ENCODE measurements around the gene TMEM174. TPM values are rescaled to one million over a fixed set of nuclear protein-coding genes. Genes with fewer than 3 reads are reported as not detected.

The TMEM174 gene
- total RNA-seq, 1 donor from 2014 or later: not detected

DNA sequence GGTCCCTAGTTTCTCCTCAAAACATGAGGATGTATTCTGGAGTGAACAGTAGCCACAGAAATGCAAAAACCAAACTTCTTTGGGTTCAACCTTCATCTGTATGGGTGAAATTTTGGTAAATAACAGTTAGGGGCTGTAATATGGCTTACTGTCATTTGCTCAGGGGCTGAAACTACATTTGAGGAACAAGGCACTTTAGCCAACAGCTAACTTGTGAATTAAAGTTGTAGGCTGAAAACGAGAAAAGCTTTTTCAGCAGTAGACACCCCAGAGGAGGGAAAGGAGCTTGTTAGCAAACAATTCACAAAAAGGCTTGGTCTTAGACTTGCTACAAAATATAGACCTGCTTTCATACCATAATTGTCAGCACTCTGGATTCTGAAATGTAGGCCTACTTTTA lies 46.0 kb upstream of the TMEM174 start:
- Histone ChIP-seq H3K27ac (no peak overlapping the region), H3F3A (ENCODE audit: low read depth) (no peaks in the 10 kb centered on the region), H4K20me1 (ENCODE audit: low read depth) (no peaks in the 10 kb centered on the region), H3K36me3 (no peaks in the 10 kb centered on the region), H3K9me3 (ENCODE audit: low read depth) (no peaks in the 10 kb centered on the region), H3K4me2 (no peak overlapping the region), H3K4me3 (no peak overlapping the region), H2AFZ (replicated peaks) (no peak overlapping the region), H3K9ac (no peak overlapping the region), H3K27me3 (peaks cover 29% of the 10 kb centered on the region), H3K4me1 (no peaks in the 10 kb centered on the region), H3K79me2 (ENCODE audit: low read depth) (no peaks in the 10 kb centered on the region)
- no peak for DNase-seq (ENCODE audit: low spot score)
- Mint-ChIP-seq H3K9me3 (no peaks in the 10 kb centered on the region), H3K36me3 (no peaks in the 10 kb centered on the region), H3K27me3 (ENCODE audit: insufficient read depth, low read depth) (peaks cover 7% of the 10 kb centered on the region), H3K27ac (no peak overlapping the region), H3K4me3 (no peak overlapping the region), H3K4me1 (no peaks in the 10 kb centered on the region)
- TF ChIP-seq EZH2 (IDR thresholded peaks at IDR 0.05): no peak
- TF ChIP-seq EZH2phosphoT487 (IDR thresholded peaks at IDR 0.05): no peak
- TF ChIP-seq, protein P1, sequence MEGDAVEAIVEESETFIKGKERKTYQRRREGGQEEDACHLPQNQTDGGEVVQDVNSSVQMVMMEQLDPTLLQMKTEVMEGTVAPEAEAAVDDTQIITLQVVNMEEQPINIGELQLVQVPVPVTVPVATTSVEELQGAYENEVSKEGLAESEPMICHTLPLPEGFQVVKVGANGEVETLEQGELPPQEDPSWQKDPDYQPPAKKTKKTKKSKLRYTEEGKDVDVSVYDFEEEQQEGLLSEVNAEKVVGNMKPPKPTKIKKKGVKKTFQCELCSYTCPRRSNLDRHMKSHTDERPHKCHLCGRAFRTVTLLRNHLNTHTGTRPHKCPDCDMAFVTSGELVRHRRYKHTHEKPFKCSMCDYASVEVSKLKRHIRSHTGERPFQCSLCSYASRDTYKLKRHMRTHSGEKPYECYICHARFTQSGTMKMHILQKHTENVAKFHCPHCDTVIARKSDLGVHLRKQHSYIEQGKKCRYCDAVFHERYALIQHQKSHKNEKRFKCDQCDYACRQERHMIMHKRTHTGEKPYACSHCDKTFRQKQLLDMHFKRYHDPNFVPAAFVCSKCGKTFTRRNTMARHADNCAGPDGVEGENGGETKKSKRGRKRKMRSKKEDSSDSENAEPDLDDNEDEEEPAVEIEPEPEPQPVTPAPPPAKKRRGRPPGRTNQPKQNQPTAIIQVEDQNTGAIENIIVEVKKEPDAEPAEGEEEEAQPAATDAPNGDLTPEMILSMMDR (IDR thresholded peaks at IDR 0.05): no peak

DNA sequence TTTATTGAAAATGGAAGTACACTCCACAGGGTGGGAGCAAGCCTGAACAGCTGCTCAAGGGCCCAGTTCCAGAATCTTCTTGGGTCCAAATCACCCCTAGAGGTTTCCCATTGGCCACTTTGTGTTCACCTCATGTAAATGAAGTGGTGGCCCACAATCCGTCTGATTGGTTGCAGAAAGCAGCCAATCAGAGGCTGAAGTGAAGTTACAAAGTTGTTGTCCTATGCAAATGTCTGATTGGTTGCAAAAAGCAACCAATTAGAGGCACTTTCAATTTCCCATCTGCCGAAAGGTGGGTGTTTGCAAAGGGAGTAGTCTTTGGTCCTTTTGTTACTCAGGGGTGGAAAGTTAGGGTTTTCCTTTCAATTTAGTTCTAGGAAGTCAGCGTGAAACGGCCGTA lies 43.9 kb upstream of the TMEM174 start:
- Mint-ChIP-seq H3K9me3 (no peaks in the 10 kb centered on the region), H3K27me3 (ENCODE audit: insufficient read depth, low read depth) (peaks cover 3% of the 10 kb centered on the region), H3K4me1 (no peaks in the 10 kb centered on the region), H3K36me3 (no peaks in the 10 kb centered on the region), H3K4me3 (no peak overlapping the region), H3K27ac (no peak overlapping the region)
- Histone ChIP-seq H3K9me3 (ENCODE audit: low read depth) (no peaks in the 10 kb centered on the region), H3K27ac (no peak overlapping the region), H3K36me3 (no peaks in the 10 kb centered on the region), H3K4me2 (no peak overlapping the region), H3K27me3 (peaks cover 7% of the 10 kb centered on the region), H3K9ac (no peak overlapping the region), H3F3A (ENCODE audit: low read depth) (no peaks in the 10 kb centered on the region), H4K20me1 (ENCODE audit: low read depth) (no peaks in the 10 kb centered on the region), H3K79me2 (ENCODE audit: low read depth) (no peaks in the 10 kb centered on the region), H3K4me1 (no peaks in the 10 kb centered on the region), H2AFZ (replicated peaks) (peak overlapping the region; percentile 50), H3K4me3 (no peak overlapping the region)
- DNase-seq (ENCODE audit: low spot score): no peak
- TF ChIP-seq, protein P1 (IDR thresholded peaks at IDR 0.05): no peak
- TF ChIP-seq EZH2phosphoT487 (IDR thresholded peaks at IDR 0.05): no peak
- no peak for TF ChIP-seq EZH2 (IDR thresholded peaks at IDR 0.05)

GRCh38 chr5:73130811-73131210 lies 42.2 kb upstream of the TMEM174 start:
- no peak for DNase-seq (ENCODE audit: low spot score)
- peaks cover 3% of the 10 kb centered on the region for H3K4me1 Mint-ChIP-seq

More at GRCh38 chr5:73130811-73131210, 42.2 kb upstream of the TMEM174 start:
- H3K27ac Mint-ChIP-seq: no peak overlapping the region
- no peaks in the 10 kb centered on the region for H3F3A ChIP-seq (ENCODE audit: low read depth)
- H3K9me3 ChIP-seq (ENCODE audit: low read depth): no peaks in the 10 kb centered on the region
- peaks cover 3% of the 10 kb centered on the region for H3K27me3 Mint-ChIP-seq (ENCODE audit: insufficient read depth, low read depth)
- H3K4me1 ChIP-seq: no peaks in the 10 kb centered on the region
- no peaks in the 10 kb centered on the region for H4K20me1 ChIP-seq (ENCODE audit: low read depth)
- no peak overlapping the region for H3K9ac ChIP-seq
- no peaks in the 10 kb centered on the region for H3K36me3 ChIP-seq
- no peaks in the 10 kb centered on the region for H3K9me3 Mint-ChIP-seq
- no peak overlapping the region for H3K4me3 ChIP-seq
- H3K79me2 ChIP-seq (ENCODE audit: low read depth): no peaks in the 10 kb centered on the region
- TF ChIP-seq, protein P1 (IDR thresholded peaks at IDR 0.05): no peak
- no peak for TF ChIP-seq EZH2phosphoT487 (IDR thresholded peaks at IDR 0.05)
- no peak for TF ChIP-seq EZH2 (IDR thresholded peaks at IDR 0.05)
- H3K36me3 Mint-ChIP-seq: no peaks in the 10 kb centered on the region
- no peak overlapping the region for H3K27ac ChIP-seq
- no peak overlapping the region for H3K4me3 Mint-ChIP-seq
- H2AFZ ChIP-seq (replicated peaks): no peak overlapping the region
- no peak overlapping the region for H3K4me2 ChIP-seq
- H3K27me3 ChIP-seq: no peaks in the 10 kb centered on the region
